Ramos (cell line): ENCODE measurements around the gene HYI.

ENCODE experiments used
- in situ Hi-C: fragments of 300-500 bp; cut with MboI; formaldehyde crosslinking; loops from one replicate; pipeline ENCODE4 v1.14.3; 2022; ENCODE audit warnings: low sequenced_read_pairs; ENCODE audit not compliant: unreplicated experiment

The HYI gene

DNA sequence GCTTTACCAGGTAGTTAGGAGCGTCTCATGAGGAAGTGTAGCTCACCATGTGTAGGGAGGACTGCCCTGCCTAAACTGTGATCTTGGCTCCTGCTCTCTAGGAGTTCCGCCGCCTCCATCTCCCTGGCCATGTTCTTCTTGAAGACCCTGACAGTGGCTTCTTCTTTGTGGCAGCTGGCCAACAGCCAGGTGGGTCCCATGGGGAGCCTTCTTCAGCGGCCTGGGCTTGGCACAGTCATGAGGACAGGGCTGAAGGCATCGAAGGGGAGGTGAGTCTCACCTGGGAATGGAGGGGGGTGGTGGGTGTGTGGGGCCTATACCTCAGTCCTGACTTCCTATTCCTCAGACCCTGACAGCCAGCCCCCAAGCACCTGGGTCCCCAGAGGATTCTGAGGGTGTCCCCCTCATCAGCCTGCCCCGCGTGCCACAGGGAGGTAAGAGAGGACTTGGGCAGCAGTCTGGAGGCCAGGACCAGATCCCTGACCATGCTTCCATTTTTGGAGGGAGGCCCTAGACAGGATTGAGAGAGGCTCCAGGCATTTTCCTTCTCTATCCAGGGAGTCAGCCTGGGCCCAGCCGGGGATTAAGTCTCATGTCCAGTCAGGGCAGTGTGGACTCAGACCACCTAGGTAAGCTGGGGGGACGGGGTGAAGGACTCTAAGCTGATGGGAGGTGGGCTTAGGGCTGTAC, 21.4 kb downstream of the HYI start:
- in situ Hi-C loops: no loop called here

DNA sequence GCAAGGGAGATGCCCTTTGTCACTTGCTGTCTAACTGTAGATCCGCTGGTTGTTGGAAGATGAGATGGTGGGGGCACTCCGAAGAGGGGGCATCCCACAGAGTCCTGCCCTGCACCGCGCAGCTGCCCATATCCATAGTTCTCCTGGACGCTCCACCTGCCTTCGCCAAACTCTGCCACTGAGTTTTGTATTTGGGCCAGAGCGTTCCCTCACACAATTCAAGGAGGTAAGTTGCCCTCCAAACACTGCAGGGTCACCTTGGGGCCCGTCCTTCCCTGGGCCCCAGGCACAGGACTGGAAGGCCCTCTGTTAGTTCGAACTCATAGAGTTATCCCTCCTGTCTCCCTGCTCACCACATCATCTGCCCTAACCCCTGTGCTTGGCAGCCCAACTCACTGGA, 22.1 kb downstream of the HYI start:
- in situ Hi-C loops: no loop called here

DNA sequence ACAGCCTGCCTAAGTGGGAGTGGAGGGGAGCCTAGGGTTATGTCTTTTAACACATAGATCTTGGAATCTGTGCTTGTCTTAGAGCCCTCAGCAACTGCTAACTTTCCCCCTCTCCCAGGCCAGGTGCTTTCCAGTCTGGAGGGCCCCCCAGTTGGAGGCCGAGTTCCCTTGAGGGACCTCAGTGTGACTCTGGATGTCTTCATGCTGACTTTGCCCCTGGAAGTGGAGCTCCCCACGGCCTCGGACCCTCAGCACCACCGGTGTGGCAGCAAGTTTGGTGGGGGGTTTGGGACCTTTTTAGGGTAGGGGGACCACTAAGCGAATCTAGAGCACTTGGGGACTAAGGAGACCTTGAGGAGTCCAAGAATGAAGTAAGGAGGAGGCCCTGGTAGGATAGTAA, 22.9 kb downstream of the HYI start:
- in situ Hi-C loops: no loop called here

DNA sequence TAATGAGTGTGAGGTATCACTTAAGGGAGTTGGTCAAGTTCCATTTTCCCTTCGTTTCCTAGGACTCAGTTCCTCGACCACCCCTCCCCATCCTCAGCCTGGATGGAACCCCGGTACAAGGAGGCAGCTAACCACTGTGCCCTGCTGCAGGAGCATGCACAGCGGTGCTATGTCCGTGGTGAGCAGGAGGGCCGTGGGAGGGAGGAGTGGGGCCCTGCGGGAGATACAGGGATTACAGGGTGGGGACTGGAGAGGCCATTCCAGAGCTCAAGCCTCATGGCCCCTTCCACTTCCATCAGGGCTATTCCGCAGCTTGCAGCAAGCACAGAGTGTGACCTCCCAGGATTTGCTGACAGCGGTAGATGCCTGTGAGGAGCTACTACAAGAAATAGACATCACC, 25.8 kb downstream of the HYI start:
- in situ Hi-C loops: no loop called here

DNA sequence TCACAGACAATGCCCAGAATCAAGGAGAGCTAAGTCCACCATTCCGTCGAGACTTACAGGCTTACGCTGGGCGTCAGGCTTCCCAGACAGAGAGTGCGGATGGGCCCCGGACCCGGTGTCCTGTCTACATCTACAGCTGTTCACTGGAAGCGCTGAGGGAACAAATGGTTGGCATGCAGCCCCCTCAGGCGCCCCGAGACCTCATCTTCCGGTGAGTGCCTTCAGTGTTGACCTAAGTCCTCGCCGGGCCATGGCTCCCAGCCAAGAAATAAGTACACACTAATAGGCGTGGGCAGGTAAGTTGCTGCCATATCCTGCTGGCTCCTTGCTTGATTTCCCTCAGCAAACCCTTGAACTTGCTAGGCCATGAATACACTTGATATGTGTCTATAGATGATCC, 26.2 kb downstream of the HYI start:
- in situ Hi-C loops: no loop called here

DNA sequence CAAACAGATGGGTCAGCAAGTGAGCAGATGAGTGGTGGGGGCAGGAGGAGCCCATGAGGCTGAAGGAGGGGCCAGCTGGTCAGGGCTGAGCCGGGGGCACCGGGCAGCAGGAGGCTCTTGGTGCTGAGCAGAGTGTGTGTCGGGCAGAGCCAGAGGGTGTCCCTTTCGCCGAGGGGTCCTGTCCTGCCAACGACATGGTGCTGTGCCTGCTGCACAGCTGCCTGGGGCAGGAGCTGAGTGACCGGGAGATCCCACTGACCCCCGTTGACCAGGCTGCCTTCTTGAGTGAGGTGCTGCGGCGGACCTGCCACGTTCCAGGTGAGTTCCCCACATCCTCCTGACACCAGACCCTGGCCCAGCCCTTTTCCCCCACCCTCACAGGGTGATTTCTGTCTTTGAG, 27.5 kb downstream of the HYI start:
- in situ Hi-C loops: no loop called here

DNA sequence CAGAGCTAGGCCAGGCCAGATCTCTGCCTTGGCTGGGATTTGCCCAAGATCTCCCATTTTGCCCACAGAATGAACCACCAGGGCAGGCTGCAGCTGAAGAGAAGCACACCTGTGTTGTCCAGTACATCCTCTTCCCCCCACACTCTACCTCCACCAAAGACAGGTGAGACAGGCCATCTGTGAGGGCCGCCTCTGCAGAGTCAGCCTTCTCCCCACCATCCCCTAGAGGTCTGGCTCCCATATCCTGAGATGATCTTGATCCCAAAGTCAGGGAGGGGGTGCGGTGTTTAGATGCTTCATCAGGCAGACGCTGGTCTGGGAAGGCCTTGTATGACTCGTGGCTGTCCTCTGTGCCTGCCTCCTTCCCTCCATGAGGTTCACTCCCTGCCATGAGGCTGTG, 28.7 kb downstream of the HYI start:
- in situ Hi-C loops: no loop called here

DNA sequence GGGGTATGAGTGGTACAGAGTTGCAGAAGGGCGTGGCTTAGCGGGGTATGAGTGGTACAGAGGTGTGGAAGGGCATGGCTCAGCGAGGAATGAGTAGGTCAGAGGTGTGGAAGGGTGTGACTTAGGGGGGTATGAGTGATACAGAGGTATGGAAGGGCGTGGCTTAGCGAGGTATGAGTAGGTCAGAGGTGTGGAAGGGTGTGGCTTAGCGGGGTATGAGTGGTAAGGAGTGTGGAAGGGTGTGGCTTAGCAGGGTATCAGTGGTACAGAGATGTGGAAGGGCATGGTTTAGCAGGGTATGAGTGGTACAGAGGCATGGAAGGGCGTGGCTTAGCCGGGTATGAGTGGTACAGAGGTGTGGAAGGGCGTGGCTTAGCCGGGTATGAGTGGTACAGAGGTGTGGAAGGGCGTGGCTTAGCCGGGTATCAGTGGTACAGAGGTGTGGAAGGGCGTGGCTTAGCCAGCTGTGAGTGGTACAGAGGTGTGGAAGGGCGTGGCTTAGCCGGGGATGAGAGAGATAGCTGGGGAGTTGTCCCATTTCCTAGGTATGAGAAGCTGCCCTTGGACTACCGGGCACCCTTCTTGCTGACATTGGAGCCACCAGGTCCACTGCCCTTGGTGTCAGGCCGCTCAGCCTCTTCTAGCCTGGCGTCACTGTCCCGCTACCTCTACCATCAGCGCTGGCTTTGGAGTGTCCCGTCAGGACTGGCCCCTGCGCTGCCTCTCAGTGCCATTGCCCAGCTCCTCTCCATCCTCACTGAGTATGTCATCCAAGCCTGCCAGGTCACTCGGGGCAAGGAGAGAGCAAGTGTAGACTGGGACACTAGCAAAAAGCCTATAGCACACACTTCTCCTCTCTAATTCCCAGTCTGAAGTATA, 29.8 kb downstream of the HYI start:
- in situ Hi-C loops: no loop called here

DNA sequence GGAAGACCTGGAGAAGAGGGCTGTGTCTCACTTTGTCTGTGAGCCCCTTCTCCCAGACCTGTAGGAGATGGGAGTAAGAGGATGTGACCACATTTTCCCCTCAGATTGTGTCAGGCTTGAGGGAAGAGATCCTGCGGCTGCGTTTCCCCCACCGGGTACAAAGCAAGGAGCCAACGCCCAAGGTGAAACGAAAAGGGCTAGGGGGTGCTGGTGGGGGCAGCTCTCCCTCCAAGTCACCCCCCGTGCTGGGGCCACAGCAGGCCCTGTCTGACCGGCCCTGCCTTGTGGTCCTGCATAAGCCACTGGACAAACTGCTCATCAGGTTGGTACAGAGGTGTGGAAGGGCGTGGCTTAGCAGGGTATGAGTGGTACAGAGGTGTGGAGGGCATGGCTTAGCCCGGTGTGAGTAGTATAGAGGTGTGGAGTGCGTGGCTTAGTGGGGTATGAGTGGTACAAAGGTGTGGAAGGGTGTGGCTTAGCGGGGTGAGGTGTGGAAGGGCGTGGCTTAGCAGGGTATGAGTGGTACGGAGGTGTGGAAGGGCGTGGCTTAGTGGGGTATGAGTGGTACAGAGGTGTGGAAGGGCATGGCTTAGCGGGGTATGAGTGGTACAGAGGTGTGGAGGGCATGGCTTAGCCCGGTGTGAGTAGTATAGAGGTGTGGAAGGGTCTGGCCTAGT, 30.6 kb downstream of the HYI start:
- in situ Hi-C loops: no loop called here

DNA sequence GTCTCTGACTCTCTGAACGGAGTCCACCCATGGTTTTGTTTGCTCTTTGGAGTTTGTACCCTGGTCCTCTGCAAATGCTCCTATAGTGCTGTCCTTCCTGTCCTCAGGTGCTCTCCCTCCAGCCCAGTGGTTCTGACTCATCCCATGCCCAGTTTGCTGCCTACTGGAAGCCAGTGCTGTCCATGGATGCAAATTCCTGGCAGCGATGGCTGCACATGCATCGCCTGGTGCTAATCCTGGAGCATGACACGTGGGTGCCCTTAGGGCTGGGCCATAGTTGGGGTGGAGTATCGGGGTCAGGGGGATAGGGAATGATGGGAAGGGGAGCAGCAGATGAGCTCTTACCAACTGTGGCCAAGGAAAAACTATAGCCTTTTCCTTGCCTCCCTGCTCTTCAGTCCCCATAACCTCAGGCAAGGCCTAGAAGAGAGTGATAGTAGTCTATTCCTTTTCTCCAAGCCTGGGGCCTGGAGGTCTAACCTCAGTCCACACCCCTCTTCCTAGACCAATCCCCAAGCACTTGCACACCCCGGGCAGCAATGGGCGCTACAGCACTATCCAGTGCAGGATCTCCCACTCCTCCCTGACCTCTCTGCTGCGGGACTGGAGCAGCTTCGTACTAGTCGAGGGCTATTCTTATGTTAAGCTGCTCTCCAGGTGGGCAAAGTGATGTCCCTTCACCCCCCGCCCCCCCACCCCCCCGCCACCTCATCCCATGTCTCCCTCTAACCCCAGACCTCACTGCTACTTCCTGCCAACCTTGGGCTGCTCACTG, 31.6 kb downstream of the HYI start:
- in situ Hi-C loops: no loop called here

DNA sequence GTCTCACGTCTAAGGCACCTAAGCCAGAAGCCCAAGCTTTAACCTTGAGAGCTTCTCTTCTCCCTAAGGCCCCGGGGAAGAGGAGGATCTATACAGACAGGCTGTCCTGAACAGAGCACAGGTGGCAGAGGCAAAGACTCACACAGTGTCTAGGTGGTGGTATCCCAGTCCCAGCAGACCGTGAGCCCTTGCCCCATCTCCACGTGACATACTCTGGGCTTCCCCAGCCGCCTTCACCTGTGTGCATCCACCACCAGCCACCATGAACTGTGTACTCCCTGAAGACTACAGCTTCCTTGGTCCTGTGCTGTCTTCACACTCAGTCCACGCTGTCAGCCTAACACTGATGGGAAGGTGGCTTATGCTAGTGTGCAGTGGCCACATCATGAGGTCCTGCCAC, 32.3 kb downstream of the HYI start:
- in situ Hi-C loops: no loop called here

DNA sequence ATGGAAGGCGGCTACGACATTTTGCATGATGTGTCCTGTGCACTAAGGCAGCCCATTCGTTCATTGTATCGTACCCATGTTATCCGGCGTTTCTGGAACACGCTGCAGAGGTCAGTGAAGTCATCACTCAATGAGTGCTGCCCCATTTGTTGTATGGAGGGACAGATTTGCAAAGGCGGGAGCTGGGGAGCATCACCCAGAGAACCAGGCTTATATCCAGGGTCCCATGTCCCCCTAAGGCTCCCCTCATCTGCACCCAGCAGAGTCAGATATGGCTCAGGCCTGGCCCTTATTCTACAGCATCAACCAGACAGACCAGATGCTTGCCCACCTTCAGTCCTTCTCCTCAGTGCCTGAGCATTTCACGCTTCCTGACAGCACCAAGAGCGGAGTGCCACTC, 32.9 kb downstream of the HYI start:
- in situ Hi-C loops: no loop called here

DNA sequence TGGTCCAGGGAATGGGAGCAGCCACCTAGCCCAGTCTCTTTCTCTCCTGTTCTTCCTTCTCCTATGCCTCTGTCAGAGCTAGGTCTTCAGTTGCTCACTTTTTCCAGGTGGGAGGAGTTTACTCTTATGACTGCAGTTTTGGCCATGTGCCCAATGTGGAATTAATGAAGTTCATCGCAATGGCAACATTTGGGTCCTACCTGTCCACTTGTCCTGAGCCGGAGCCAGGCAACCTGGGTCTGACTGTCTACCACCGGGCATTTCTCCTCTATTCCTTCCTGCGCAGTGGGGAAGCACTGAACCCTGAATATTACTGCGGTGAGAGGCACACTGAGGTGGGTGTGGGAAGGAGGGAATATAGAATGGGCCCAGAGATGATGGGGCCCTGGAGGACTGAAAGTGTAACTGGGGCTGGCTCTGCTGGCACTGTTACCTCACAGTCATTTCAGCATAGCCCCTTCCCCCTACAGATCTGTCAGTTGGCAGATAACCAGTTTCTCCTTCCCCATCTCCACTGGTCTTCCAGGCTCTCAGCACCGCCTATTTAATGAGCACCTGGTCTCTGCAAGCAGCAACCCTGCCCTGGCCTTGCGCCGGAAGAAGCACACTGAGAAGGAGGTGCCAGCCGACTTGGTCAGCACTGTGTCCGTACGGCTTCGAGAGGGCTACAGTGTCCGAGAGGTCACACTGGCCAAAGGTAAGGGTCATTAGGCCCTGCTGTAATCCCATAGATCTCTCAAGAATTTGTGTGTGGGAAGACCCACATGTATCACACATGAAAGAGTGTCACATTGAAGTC, 33.9 kb downstream of the HYI start:
- in situ Hi-C loops: no loop called here

DNA sequence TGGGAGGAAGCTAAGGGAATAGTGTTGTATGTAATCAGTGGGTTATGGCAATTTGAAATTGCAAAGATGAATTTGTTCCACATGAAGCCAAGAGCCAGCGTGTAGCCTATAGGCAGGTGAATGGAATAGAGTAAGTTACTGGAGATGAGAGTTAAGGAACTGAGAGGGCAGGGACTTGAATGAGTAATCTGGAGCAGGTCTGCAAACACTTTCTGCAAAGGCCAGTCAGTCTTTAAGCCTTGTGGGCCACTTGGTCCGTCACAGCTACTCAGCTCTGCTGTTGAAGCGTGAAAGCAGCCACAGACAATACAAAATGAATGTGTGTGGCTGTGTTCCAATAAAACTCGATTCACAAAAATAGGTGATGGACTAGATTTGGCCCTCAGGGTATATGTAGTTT, 34.9 kb downstream of the HYI start:
- in situ Hi-C loops: no loop called here

DNA sequence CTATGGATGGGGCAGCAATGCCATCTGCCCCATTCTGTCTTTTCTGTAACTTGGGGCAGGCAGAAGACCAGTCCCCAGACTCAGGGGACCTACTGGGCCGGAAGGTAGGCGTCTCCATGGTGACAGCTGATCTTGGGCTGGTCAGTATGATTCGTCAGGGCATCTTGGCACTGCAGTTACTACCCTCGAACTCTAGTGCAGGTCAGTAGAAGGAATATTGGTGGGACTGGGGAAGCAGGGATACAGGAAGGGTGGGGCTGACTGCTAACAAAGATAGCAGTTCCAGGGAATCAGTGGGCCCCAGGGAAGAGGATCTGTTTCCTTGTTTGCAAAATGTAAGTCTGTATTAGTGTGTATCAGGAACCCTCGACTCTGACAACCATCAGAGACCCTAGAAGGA, 37.8 kb downstream of the HYI start:
- in situ Hi-C loops: no loop called here

DNA sequence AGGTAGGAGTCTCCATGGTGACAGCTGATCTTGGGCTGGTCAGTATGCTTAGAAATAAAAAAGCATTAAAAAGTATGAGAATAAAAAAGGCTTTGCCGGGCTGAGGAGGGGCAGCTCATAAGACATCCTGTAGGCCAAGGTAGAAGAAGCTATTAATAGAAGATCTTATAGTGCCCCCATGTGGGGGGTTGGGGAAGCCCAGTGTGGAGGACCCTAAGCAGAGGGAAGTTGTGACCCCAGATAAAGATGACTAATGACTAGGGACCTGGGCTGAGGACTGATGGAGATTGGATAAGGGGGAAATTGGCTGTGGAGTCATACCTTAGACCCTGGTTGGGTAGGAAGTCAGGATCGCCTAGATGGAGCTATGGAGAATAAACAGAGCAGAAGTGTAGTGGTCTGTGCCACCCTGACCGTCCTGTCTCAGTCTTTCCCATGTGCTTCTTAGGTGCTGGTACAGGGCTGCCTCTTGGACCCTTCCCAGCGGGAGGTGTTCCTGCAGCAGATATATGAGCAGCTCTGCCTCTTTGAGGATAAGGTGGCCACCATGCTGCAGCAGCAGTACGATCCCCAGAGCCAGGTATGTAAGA, 39.0 kb downstream of the HYI start:
- in situ Hi-C loops: loop anchor here (5.0 kb wide), 1 partner anchor 187 kb away; no protein-coding TSS in a partner anchor

DNA sequence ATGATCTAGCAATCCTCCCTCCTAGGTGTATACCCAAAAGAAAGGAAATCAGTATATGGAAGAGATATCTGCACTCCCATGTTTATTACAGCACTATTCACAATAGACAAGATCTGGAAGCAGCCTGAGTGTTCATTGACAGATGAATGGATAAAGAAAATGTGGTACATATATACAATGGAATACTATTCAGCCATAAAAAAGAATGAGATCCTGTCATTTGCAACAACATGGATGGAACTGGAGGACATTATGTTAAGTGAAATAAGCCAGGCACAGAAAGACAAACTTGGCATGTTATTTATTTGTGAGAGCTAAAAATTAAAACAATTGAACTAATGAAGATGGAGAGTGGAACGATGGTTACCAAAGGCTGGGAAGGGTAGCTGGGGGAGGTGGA, 40.3 kb downstream of the HYI start:
- in situ Hi-C loops: loop anchor here (5.0 kb wide), 1 partner anchor 186 kb away; no protein-coding TSS in a partner anchor

DNA sequence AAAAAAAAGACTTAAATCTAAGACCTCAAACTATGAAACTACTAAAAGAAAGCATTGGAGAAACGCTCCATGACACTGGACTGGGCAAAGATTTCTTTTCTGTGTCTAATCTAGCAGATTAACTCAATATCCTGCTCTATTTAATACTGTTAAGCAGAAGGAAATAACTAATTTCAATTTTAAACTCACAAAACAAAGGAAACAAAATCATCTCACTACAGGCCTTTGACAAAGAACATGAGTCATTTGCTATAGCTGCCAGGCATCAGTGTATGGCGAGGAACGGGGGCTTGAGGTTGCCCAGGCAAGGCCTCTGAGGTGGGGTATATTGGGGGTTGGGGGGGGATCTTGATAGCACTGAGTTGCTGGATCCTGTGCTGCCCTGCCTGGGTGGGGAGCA, 43.2 kb downstream of the HYI start:
- in situ Hi-C loops: loop anchor here (5.0 kb wide), 1 partner anchor 183 kb away; no protein-coding TSS in a partner anchor

DNA sequence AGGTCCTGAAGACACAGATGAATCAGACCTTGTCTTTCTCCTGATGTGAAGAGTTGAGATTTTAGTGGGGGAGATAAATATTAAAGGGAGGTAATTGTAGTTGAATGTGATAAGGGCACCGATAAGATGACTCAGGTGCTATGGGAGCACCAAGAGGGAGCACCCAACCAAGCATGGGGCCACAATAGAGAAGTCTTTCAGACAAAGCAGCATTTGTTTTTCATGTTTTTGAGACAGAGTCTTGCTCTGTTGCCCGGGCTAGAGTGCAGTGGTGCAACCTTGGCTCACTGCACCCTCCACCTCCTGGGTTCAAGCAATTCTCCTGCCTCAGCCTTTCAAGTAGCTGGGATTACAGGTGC, 47.9 kb downstream of the HYI start:
- in situ Hi-C loops: no loop called here
